ENCODE measurements around the gene CXADR.
"Not testable (repeated sequence)": the region's sequence is repeated elsewhere in the genome, so short reads cannot be mapped to it uniquely, and the experiment has no call there.

The CXADR gene

DNA sequence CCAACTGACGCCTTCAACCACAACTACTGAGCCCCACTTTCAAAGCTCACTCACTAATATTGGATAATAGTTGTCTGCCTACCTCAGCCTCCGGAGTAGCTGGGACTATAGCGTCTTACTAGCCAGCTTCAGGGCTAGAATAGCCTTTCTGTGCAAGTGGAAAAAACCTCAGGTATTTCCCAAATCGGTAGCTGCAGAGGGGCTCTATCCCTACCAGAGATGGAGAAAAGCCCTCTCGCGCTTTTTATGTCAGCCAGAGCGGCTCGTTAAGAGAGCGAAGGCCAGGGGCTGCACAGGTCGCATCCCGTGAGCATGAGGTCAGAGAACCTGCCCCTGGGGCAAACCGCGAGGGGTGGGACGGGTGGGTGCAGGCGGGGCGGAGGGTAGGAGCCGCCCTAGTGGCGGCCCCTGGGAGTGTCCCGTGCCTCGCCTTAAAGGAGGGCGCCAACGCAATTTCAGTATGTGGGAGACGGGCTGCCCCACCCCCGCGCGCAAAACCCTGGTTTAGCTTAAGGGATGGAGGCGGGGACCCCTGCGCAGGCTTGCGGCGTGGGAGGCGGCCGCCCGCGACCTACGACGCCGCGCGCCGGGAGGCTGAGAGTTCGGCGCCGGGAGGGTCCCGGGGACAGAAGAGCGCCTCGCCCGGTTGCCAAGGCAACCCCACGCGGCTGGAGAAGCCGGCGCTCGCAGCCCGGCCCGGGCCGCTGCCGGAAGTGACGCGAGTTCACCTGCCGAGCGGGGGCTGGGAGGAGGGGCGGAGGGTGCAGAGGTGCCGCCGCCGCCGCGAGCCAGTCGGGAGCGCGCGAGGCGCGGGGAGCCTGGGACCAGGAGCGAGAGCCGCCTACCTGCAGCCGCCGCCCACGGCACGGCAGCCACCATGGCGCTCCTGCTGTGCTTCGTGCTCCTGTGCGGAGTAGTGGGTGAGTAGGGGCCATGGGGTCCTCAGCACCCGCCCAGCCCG, at the start of gene CXADR:
CXADR (plus strand) TSS at position 791 of the 961 bp plus-strand sequence; CDS start at position 878, 87 bp downstream.
- DNase-seq, result peak; percentile 68

GRCh38 chr21:17466166-17466565, 46.7 kb upstream of the CXADR start:
- DNase-seq, result no peak

DNA sequence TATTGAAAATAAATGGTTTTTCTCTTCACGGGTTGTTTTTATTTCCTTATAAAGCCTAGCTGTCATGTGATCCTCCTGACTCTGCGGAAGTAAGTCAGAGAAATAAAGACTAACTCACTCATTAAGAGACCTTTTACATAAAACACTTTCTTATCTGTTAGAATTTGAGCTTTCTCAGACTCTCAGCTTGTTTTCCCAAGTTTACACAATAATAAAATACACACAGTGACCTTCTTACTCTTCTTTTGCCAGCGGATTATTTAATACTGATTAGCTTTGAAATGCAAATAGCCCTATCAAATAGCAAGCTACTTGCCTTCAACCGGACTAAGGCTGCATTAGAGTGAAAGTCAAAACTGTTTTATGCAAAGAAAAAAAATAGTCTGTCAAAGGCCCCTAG, 45.5 kb upstream of the CXADR start:
- DNase-seq, result no peak

DNA sequence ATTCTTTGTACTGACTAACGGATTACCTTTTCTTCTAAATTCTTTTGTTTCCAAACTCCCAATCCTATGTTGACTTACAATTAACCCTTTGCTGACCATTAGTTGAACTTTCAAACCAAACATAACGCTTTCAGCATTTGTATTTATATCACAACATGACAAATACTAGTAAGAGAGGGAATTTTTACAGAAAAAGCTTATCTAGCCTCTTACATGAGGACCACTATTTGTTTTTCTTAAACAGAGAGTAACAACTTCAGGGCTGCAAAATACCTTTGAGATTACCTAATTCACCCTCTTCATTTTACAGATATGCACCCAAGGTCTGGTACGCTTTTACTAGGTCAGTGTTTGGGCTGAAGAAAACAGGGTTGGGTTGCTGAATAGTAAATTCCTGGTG, 45.0 kb upstream of the CXADR start:
- no peak for DNase-seq

DNA sequence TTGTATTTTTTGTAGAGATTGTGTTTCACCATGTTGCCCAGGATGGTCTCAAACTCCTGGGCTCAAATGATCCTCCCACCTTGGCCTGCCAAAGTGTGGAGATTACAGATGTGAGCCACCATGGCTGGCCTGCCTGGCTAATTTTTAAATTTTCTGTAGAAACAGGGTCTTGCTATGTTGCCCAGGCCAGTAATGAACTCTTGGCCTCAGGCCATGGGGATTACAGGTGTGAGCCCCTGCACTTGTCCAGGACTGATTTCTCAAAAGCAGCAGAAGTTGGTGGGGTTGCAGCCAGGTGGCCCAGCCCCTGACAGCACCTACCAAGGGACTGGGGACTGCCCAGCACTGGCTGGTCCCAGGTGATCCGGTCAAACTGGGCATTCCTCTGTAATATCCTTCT, 44.1 kb upstream of the CXADR start:
- DNase-seq, result no peak

DNA sequence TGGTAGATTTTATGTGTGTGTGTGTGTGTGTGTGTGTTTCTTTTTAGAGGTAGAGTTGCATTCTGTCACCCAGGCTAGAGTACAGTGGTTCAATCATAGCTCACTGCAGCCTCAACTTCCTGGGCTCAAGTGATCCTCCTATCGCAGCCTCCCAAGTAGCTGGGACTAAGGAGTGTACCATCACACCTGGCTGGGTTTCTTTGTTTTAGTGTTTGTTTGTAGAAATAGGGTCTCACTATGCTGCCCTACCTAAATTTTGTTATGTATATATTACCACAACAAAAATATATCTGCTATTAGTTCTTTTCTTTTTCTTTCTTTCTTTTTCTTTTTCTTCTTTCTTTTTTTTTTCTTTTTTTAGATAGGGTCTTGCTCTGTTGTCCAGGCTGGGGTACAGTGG, 43.1 kb upstream of the CXADR start:
- DNase-seq, result no peak

DNA sequence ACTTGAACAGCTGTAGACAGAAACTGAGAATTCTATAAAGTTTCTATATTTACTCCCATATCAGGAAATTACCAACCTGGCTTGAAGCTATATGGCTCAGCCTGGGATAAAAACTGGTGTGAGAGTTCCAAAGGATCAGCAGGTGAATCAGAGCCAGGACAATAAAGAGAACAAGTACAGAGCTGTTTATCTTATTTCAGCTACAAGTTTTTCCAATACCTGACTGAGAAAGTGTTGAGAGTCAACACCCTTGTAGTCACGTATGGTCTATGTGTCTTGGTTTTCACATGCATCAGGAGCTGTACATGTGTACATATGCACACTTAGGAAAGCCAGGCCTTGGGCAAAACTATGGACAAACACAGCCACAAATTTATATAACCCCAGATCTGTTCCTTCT, 40.7 kb upstream of the CXADR start:
- no peak for DNase-seq

DNA sequence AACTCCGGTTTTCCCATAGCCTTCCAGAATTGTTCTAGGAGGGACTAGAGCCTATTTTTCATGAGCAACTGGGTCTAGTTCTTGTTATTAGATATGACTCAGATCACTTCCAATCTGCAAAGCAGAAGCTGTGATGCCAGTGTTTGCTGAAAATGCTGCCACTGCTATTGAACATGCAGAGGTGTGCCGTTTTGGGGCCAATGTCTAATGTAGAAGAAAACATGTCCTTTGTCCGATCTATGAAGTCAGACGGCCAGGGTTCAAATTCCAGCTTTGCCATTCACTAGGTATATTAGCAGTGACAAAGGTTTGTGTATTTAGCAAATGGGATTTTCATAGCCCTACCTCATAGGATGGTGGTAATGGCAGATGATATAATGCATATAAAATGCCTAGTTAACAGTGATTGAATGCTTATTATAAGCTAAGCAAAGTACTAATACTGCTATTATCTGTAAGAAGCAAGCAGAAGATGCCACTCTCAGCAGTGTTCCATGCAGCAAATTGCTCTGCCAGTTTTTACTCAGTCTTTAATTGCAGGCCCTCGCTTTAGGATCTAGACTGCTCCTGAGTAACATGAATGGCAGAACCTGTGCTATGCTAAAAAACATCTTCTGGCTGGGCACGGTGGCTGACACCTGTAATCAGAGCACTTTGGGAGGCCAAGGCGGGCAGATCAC, 40.1 kb upstream of the CXADR start:
- DNase-seq, result no peak

GRCh38 chr21:17476006-17476405, 36.8 kb upstream of the CXADR start:
- no peak for DNase-seq

DNA sequence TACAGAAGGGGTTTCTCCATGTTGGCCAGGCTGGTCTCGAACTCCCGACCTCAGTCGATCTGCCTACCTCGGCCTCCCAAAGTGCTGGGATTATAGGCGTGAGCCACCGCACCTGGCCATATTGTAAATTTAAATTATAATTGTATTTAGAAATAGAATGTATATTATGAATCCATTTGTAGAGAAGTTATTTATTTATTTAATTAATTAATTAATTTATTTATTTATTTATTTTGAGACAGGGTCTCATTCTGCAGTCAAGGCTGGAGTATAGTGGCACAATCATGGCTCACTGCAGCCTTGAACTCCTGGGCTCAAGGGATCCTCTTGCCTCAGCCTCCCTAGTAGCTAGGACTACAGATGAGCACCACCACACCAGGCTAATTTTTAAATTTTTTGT, 34.7 kb upstream of the CXADR start:
- DNase-seq, result not testable (repeated sequence)

- DNase-seq, result no peak
These were observed 33.2 kb upstream of the CXADR start for GRCh38 chr21:17479606-17480005.

- no peak for DNase-seq
These were observed 29.9 kb upstream of the CXADR start for GRCh38 chr21:17482928-17483327.

DNA sequence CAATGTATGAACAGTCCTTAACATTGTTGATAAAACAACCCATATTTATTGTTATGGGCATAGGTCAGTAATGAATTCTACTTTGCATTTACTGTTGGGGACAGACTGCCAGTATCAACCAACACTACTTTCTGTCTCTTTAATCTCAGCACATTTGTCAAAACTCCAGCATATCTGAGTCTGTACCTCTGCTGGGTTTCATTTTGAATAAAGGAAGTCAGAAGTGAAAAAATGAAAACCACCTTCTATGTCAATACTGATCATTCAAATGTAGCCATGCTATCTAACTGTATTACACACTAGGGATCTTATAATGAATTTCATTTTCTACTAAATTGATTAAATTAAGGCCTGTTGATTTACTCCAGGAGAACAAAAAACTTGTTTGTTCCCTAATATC, 24.2 kb upstream of the CXADR start:
- DNase-seq, result no peak

- not testable (repeated sequence) for DNase-seq
These were observed 23.3 kb upstream of the CXADR start for GRCh38 chr21:17489565-17489964.

GRCh38 chr21:17491716-17492414, 21.0 kb upstream of the CXADR start:
- DNase-seq, result no peak

- no peak for DNase-seq
These were observed 20.3 kb upstream of the CXADR start for GRCh38 chr21:17492415-17493168.

GRCh38 chr21:17494051-17494450, 18.8 kb upstream of the CXADR start:
- DNase-seq, result no peak

- no peak for DNase-seq
These were observed 17.2 kb upstream of the CXADR start for GRCh38 chr21:17495680-17496079.

GRCh38 chr21:17497316-17497715, 15.5 kb upstream of the CXADR start:
- no peak for DNase-seq

DNA sequence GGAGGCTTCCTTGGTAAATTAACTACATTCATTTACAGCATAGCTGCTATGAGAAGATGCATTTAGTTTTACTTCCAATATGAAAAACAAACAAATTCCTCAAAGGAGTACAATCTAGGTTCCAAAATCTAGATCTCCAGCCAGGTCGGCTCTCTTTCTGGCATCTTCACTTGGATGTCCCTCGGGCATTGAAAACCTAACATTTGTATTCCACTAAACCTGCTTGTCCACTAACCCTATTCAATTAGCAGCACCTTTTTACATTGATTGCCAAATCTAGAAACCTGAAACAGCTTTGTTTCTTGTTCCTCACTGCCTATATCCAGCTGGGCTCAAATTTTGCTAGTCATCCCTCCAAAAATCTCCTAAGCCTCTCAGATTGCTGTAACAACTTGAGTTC, 14.3 kb upstream of the CXADR start:
- DNase-seq, result no peak

DNA sequence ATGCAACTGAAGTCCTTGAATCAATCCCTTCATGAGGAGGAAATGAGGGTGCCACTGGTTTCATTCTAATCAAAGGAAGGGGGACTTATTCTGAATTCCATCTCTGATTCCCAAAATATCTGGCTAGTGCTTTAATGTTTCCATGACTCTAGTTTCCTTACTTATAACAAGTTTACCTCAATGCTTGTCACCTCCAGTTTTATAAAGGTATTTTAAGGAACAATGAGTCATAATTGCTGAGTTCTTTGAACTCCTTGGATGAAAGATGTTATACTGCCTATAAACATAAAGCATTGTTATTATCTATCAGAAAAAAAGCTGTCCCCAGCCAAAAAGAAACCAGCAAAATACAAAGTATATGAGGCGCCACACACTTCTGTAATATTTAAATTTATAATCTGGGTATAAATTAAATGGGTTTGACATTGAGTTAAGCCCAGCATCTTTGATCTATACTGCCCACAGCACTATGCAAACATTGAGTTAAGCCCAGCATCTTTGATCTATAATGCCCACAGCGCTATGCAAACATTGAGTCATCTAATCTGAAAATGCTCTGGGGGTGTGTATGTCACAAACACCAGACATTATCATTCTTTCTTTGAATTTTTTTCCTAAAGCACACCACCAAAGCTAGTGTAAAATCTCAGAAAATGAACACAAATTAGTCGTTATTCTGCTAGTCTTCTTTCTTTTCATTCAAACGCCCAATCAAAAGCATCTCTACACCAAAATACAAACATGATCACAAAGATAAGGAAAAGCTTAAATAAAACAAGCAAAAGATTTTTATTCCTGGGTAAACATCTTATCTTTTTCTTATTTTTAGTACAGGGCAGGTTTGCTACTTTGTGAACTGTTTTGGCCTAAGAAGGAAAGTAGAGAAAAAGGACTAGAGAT, 11.5 kb upstream of the CXADR start:
- no peak for DNase-seq

- not testable (repeated sequence) for DNase-seq
These were observed 9.9 kb upstream of the CXADR start for GRCh38 chr21:17502985-17503384.

Measured in activated effector memory CD4-positive, alpha-beta T cell treated with Interleukin-2 at 50 U/mL for 16 hours (primary cell).